NAMALWA (cell line): ENCODE results near the gene RARS2.
"Not testable (repeated sequence)": the region's sequence is repeated elsewhere in the genome, so short reads cannot be mapped to it uniquely, and the experiment has no call there.

Source experiments
- DNase-seq: peaks from one replicate; pipeline ENCODE4 v3.0.0-alpha.2; 2015; ENCODE audit warnings: low spot score

The RARS2 gene

GRCh38 chr6:87589693-87590416 is at the start of gene RARS2, which contains the start of gene ORC3:
TSS of gene RARS2 (minus strand) at chr6:87589987. CDS start at chr6:87589957, 30 bp downstream.
TSS of gene ORC3 (plus strand) at chr6:87590135. CDS start at chr6:87590169, 34 bp downstream.
- peak; percentile 96 for DNase-seq

GRCh38 chr6:87639373-87639772 is 49.6 kb upstream of the RARS2 start:
- no peak for DNase-seq

- DNase-seq: no peak
Observed at GRCh38 chr6:87637106-87637505, 47.3 kb upstream of the RARS2 start.

- DNase-seq: peak; percentile 48
Observed at GRCh38 chr6:87636315-87636714, 46.5 kb upstream of the RARS2 start.

GRCh38 chr6:87633851-87634250 is 44.1 kb upstream of the RARS2 start:
- no peak for DNase-seq

- DNase-seq: no peak
Observed at GRCh38 chr6:87630746-87631145, 41.0 kb upstream of the RARS2 start.

- no peak for DNase-seq
Observed at GRCh38 chr6:87628881-87629280, 39.1 kb upstream of the RARS2 start.

GRCh38 chr6:87628424-87628823 is 38.6 kb upstream of the RARS2 start:
- no peak for DNase-seq

- DNase-seq: no peak
Observed at GRCh38 chr6:87623248-87623647, 33.5 kb upstream of the RARS2 start.

GRCh38 chr6:87618531-87618930 is 28.7 kb upstream of the RARS2 start:
- DNase-seq: no peak

- no peak for DNase-seq
Observed at GRCh38 chr6:87617405-87617804, 27.6 kb upstream of the RARS2 start.

- DNase-seq: not testable (repeated sequence)
Observed at GRCh38 chr6:87613018-87613417, 23.2 kb upstream of the RARS2 start.

GRCh38 chr6:87608802-87609201 is 19.0 kb upstream of the RARS2 start:
- no peak for DNase-seq

GRCh38 chr6:87606199-87606598 is 16.4 kb upstream of the RARS2 start:
- DNase-seq: no peak

- no peak for DNase-seq
Observed at GRCh38 chr6:87600576-87600975, 10.8 kb upstream of the RARS2 start.

- no peak for DNase-seq
Observed at GRCh38 chr6:87590990-87591389, 1.2 kb upstream of the RARS2 start.

- DNase-seq: no peak
Observed at GRCh38 chr6:87590417-87590880, 662 bp upstream of the RARS2 start.

GRCh38 chr6:87588756-87589407 is 905 bp downstream of the RARS2 start:
- DNase-seq: no peak

- no peak for DNase-seq
Observed at GRCh38 chr6:87586371-87587077, 3.3 kb downstream of the RARS2 start.

GRCh38 chr6:87583822-87584221 is 6.0 kb downstream of the RARS2 start:
- DNase-seq: no peak

GRCh38 chr6:87575423-87575822 is 14.4 kb downstream of the RARS2 start:
- no peak for DNase-seq

GRCh38 chr6:87574237-87574804 is 15.5 kb downstream of the RARS2 start:
- DNase-seq: no peak
